ENCODE data around the gene FOXD2. TPM values are rescaled to one million over a fixed set of nuclear protein-coding genes. Genes with fewer than 3 reads are reported as not detected.

The FOXD2 gene
- 1 to 10 TPM in 1 of 4 donors, under 1 TPM in 3; 0.19 to 2.1 (median 0.25) TPM for polyA plus RNA-seq
- long read RNA-seq, donor 1, result 0 reads
- long read RNA-seq, donor 2, full-length matches to known transcripts, result 3 of 3 reads
- long read RNA-seq, donor 2, partial matches to known transcripts, result 0 of 3 reads
- long read RNA-seq, donor 2, other reads (novel, unspliced or antisense), result 0 of 3 reads
- long read RNA-seq, donor 3, full-length matches to known transcripts, result 4 of 4 reads
- long read RNA-seq, donor 3, partial matches to known transcripts, result 0 of 4 reads
- long read RNA-seq, donor 3, other reads (novel, unspliced or antisense), result 0 of 4 reads
- long read RNA-seq, donor 4, full-length matches to known transcripts, result 4 of 4 reads
- long read RNA-seq, donor 4, partial matches to known transcripts, result 0 of 4 reads
- long read RNA-seq, donor 4, other reads (novel, unspliced or antisense), result 0 of 4 reads
- long read RNA-seq, donor 5, full-length matches to known transcripts, result 5 of 5 reads
- long read RNA-seq, donor 5, partial matches to known transcripts, result 0 of 5 reads
- long read RNA-seq, donor 5, other reads (novel, unspliced or antisense), result 0 of 5 reads
- long read RNA-seq, donor 6, full-length matches to known transcripts, result 1 of 1 reads
- long read RNA-seq, donor 6, partial matches to known transcripts, result 0 of 1 reads
- long read RNA-seq, donor 6, other reads (novel, unspliced or antisense), result 0 of 1 reads
- long read RNA-seq, donor 7, result 0 reads
- long read RNA-seq, donor 8, result 0 reads
- long read RNA-seq, donor 9, result 0 reads
- long read RNA-seq, donor 10, full-length matches to known transcripts, result 57 of 57 reads
- long read RNA-seq, donor 10, partial matches to known transcripts, result 0 of 57 reads
- long read RNA-seq, donor 10, other reads (novel, unspliced or antisense), result 0 of 57 reads

GRCh38 chr1:47437447-47438164 is at the start of gene FOXD2:
Gene FOXD2 (plus strand): TSS chr1:47438044. CDS start chr1:47438136, 92 bp downstream.
- no peaks in the 10 kb centered on the region for H3K9me3 ChIP-seq (ENCODE audit: control insufficient read depth in 2 of 2, insufficient read depth in 1 of 2, low read depth in 1 of 2, low read length in 1 of 2)
- DNase-seq (peak; percentile 89 to 96), FAIRE-seq (no peak)
- peaks cover 0 to 84% (median 35%) of the 10 kb centered on the region in 3 donors for H3K27me3 ChIP-seq (ENCODE audit: control insufficient read depth in 3 of 3, insufficient read depth in 3 of 3, low read length in 3 of 3)
- peak within 1 kb of the TSS; percentile 68 to 70 (median 68) for H3K4me3 ChIP-seq (ENCODE audit: low read depth in 1 of 3, low read length in 3 of 3)
- peaks cover 0 to 20% (median 0%) of the 10 kb centered on the region in 3 donors for H3K36me3 ChIP-seq (ENCODE audit: control insufficient read depth in 3 of 3, insufficient read depth in 2 of 3, low read depth in 1 of 3, low read length in 3 of 3)
- peak within 1 kb of the TSS; percentile 78 to 92 (median 86) for H3K27ac ChIP-seq (ENCODE audit: low read depth in 1 of 3, low read length in 2 of 3)
- 0 to 1% (median 1%) methylated on average over 65 to 80 of the region's 80 CpGs for WGBS, 3 donors
- peaks cover 0 to 24% (median 0%) of the 10 kb centered on the region in 3 donors for H3K4me1 ChIP-seq (ENCODE audit: control insufficient read depth in 3 of 3, insufficient read depth in 2 of 3, low read depth in 1 of 3, low read length in 2 of 3)

GRCh38 chr1:47388891-47389238 is 49.0 kb upstream of the FOXD2 start:
- 20 to 27% (median 26%) methylated on average over 3 of the region's 3 CpGs for WGBS, 3 donors
- Histone ChIP-seq H3K36me3 (ENCODE audit: control insufficient read depth in 3 of 3, insufficient read depth in 2 of 3, low read depth in 1 of 3, low read length in 3 of 3) (no peaks in the 10 kb centered on the region), H3K4me3 (ENCODE audit: low read depth in 1 of 3, low read length in 3 of 3) (no peak overlapping the region), H3K27ac (ENCODE audit: low read depth in 1 of 3, low read length in 2 of 3) (no peak overlapping the region), H3K9me3 (ENCODE audit: control insufficient read depth in 2 of 2, insufficient read depth in 1 of 2, low read depth in 1 of 2, low read length in 1 of 2) (peaks cover 0 to 2% of the 10 kb centered on the region in 2 donors), H3K27me3 (ENCODE audit: control insufficient read depth in 3 of 3, insufficient read depth in 3 of 3, low read length in 3 of 3) (no peaks in the 10 kb centered on the region), H3K4me1 (ENCODE audit: control insufficient read depth in 3 of 3, insufficient read depth in 2 of 3, low read depth in 1 of 3, low read length in 2 of 3) (peaks cover 0 to 12% (median 1%) of the 10 kb centered on the region in 3 donors)
- FAIRE-seq (no peak), DNase-seq (peak; percentile 74 to 75)

GRCh38 chr1:47389731-47390130 is 48.1 kb upstream of the FOXD2 start:
- Histone ChIP-seq H3K27me3 (ENCODE audit: control insufficient read depth in 3 of 3, insufficient read depth in 3 of 3, low read length in 3 of 3) (no peaks in the 10 kb centered on the region), H3K4me1 (ENCODE audit: control insufficient read depth in 3 of 3, insufficient read depth in 2 of 3, low read depth in 1 of 3, low read length in 2 of 3) (peaks cover 0 to 12% (median 1%) of the 10 kb centered on the region in 3 donors), H3K27ac (ENCODE audit: low read depth in 1 of 3, low read length in 2 of 3) (no peak overlapping the region), H3K36me3 (ENCODE audit: control insufficient read depth in 3 of 3, insufficient read depth in 2 of 3, low read depth in 1 of 3, low read length in 3 of 3) (no peaks in the 10 kb centered on the region), H3K9me3 (ENCODE audit: control insufficient read depth in 2 of 2, insufficient read depth in 1 of 2, low read depth in 1 of 2, low read length in 1 of 2) (peaks cover 0 to 2% of the 10 kb centered on the region in 2 donors), H3K4me3 (ENCODE audit: low read depth in 1 of 3, low read length in 3 of 3) (no peak overlapping the region)
- FAIRE-seq, result no peak
- peak; percentile 41 to 48 for DNase-seq
- WGBS, 3 donors, result 13 to 35% (median 33%) methylated on average over 2 of the region's 2 CpGs

- Histone ChIP-seq H3K27me3 (ENCODE audit: control insufficient read depth in 3 of 3, insufficient read depth in 3 of 3, low read length in 3 of 3) (no peaks in the 10 kb centered on the region), H3K36me3 (ENCODE audit: control insufficient read depth in 3 of 3, insufficient read depth in 2 of 3, low read depth in 1 of 3, low read length in 3 of 3) (no peaks in the 10 kb centered on the region), H3K4me1 (ENCODE audit: control insufficient read depth in 3 of 3, insufficient read depth in 2 of 3, low read depth in 1 of 3, low read length in 2 of 3) (peaks cover 0 to 12% (median 1%) of the 10 kb centered on the region in 3 donors), H3K9me3 (ENCODE audit: control insufficient read depth in 2 of 2, insufficient read depth in 1 of 2, low read depth in 1 of 2, low read length in 1 of 2) (peaks cover 0 to 2% of the 10 kb centered on the region in 2 donors), H3K27ac (ENCODE audit: low read depth in 1 of 3, low read length in 2 of 3) (peak overlapping the region in 1 of 3 donors; percentile 30), H3K4me3 (ENCODE audit: low read depth in 1 of 3, low read length in 3 of 3) (no peak overlapping the region)
- DNase-seq (peak; percentile 52 to 77), FAIRE-seq (no peak)
- 23 to 48% (median 44%) methylated on average over 2 of the region's 2 CpGs for WGBS, 3 donors
These were observed 47.0 kb upstream of the FOXD2 start for GRCh38 chr1:47390843-47391242.

GRCh38 chr1:47393141-47393540 is 44.7 kb upstream of the FOXD2 start:
- H3K27me3 ChIP-seq (ENCODE audit: control insufficient read depth in 3 of 3, insufficient read depth in 3 of 3, low read length in 3 of 3), result no peaks in the 10 kb centered on the region
- FAIRE-seq (no peak), DNase-seq (no peak)
- no peak overlapping the region for H3K4me3 ChIP-seq (ENCODE audit: low read depth in 1 of 3, low read length in 3 of 3)
- peaks cover 0 to 12% (median 1%) of the 10 kb centered on the region in 3 donors for H3K4me1 ChIP-seq (ENCODE audit: control insufficient read depth in 3 of 3, insufficient read depth in 2 of 3, low read depth in 1 of 3, low read length in 2 of 3)
- no peak overlapping the region for H3K27ac ChIP-seq (ENCODE audit: low read depth in 1 of 3, low read length in 2 of 3)
- H3K36me3 ChIP-seq (ENCODE audit: control insufficient read depth in 3 of 3, insufficient read depth in 2 of 3, low read depth in 1 of 3, low read length in 3 of 3), result no peaks in the 10 kb centered on the region
- H3K9me3 ChIP-seq (ENCODE audit: control insufficient read depth in 2 of 2, insufficient read depth in 1 of 2, low read depth in 1 of 2, low read length in 1 of 2), result peaks cover 0 to 2% of the 10 kb centered on the region in 2 donors
- 65 to 69% (median 69%) methylated on average over 5 of the region's 5 CpGs for WGBS, 3 donors

GRCh38 chr1:47395433-47395832 is 42.4 kb upstream of the FOXD2 start:
- no peak overlapping the region for H3K27ac ChIP-seq (ENCODE audit: low read depth in 1 of 3, low read length in 2 of 3)
- DNase-seq, result no peak
- FAIRE-seq, result no peak
- 73 to 93% (median 86%) methylated on average over 3 of the region's 3 CpGs for WGBS, 3 donors
- H3K36me3 ChIP-seq (ENCODE audit: control insufficient read depth in 3 of 3, insufficient read depth in 2 of 3, low read depth in 1 of 3, low read length in 3 of 3), result no peaks in the 10 kb centered on the region
- H3K27me3 ChIP-seq (ENCODE audit: control insufficient read depth in 3 of 3, insufficient read depth in 3 of 3, low read length in 3 of 3), result no peaks in the 10 kb centered on the region
- H3K4me1 ChIP-seq (ENCODE audit: control insufficient read depth in 3 of 3, insufficient read depth in 2 of 3, low read depth in 1 of 3, low read length in 2 of 3), result peaks cover 0 to 1% (median 0%) of the 10 kb centered on the region in 3 donors
- H3K9me3 ChIP-seq (ENCODE audit: control insufficient read depth in 2 of 2, insufficient read depth in 1 of 2, low read depth in 1 of 2, low read length in 1 of 2), result peaks cover 0 to 2% of the 10 kb centered on the region in 2 donors
- no peak overlapping the region for H3K4me3 ChIP-seq (ENCODE audit: low read depth in 1 of 3, low read length in 3 of 3)

GRCh38 chr1:47396671-47397196 is 41.1 kb upstream of the FOXD2 start:
- H3K4me3 ChIP-seq (ENCODE audit: low read depth in 1 of 3, low read length in 3 of 3), result no peak overlapping the region
- H3K27me3 ChIP-seq (ENCODE audit: control insufficient read depth in 3 of 3, insufficient read depth in 3 of 3, low read length in 3 of 3), result no peaks in the 10 kb centered on the region

More at GRCh38 chr1:47396671-47397196, 41.1 kb upstream of the FOXD2 start:
- no peaks in the 10 kb centered on the region for H3K9me3 ChIP-seq (ENCODE audit: control insufficient read depth in 2 of 2, insufficient read depth in 1 of 2, low read depth in 1 of 2, low read length in 1 of 2)
- no peaks in the 10 kb centered on the region for H3K36me3 ChIP-seq (ENCODE audit: control insufficient read depth in 3 of 3, insufficient read depth in 2 of 3, low read depth in 1 of 3, low read length in 3 of 3)
- FAIRE-seq (no peak), DNase-seq (no peak)
- no peak overlapping the region for H3K27ac ChIP-seq (ENCODE audit: low read depth in 1 of 3, low read length in 2 of 3)
- peaks cover 0 to 8% (median 7%) of the 10 kb centered on the region in 3 donors for H3K4me1 ChIP-seq (ENCODE audit: control insufficient read depth in 3 of 3, insufficient read depth in 2 of 3, low read depth in 1 of 3, low read length in 2 of 3)
- WGBS, 3 donors, result 93 to 98% (median 95%) methylated on average over 6 of the region's 6 CpGs
